MCF 10A (cell line): ENCODE results near the gene TXNL4A. TPM values are rescaled to one million over a fixed set of nuclear protein-coding genes. Genes with fewer than 3 reads are reported as not detected.

Source experiments
- BruUV-seq: library from RNA; stranded (reverse); fragments of 400-500 nt; replicated peaks from 2 replicates; lab custom pipeline; 2021; lab: Mats Ljungman, UMichigan
- CTCF ChIA-PET: fragments of 300-600 bp; sonication (Branson Sonifier 250); formaldehyde crosslinking; extraction: SDS; loops from one replicate; lab custom pipeline; 2021; ENCODE audit warnings: antibody characterized with exemption, inconsistent platforms; lab: Yijun Ruan, JAX
- POLR2A ChIA-PET: fragments of 300-600, 350-650 bp; sonication (Branson Sonifier 250); formaldehyde crosslinking; extraction: SDS; loops from one replicate; lab custom pipeline; 2020; ENCODE audit warnings: antibody characterized with exemption, inconsistent platforms; lab: Yijun Ruan, JAX
- DNase-seq: peaks from one replicate; pipeline ENCODE4 v3.0.0-alpha.2; 2018; ENCODE audit not compliant: unreplicated experiment
- H3K27ac Mint-ChIP-seq: one replicate; pipeline ENCODE4 v1.8.0; 2022; ENCODE audit warnings: mild to moderate bottlenecking, low read depth, mixed read lengths; ENCODE audit not compliant: unreplicated experiment
- H3K27me3 Mint-ChIP-seq: one replicate; pipeline ENCODE4 v1.8.0; 2022; ENCODE audit warnings: mixed read lengths; ENCODE audit not compliant: insufficient read depth, unreplicated experiment
- H3K36me3 Mint-ChIP-seq: one replicate; pipeline ENCODE4 v1.8.0; 2022; ENCODE audit warnings: mild to moderate bottlenecking, moderate library complexity, mixed read lengths; ENCODE audit not compliant: insufficient read depth, unreplicated experiment
- H3K4me1 Mint-ChIP-seq: one replicate; pipeline ENCODE4 v1.8.0; 2022; ENCODE audit warnings: mixed read lengths; ENCODE audit not compliant: insufficient read depth, unreplicated experiment
- H3K4me3 Mint-ChIP-seq: one replicate; pipeline ENCODE4 v1.8.0; 2022; ENCODE audit warnings: mild to moderate bottlenecking, moderate library complexity, mixed read lengths; ENCODE audit not compliant: unreplicated experiment
- H3K9me3 Mint-ChIP-seq: one replicate; pipeline ENCODE4 v1.8.0; 2022; ENCODE audit warnings: mixed read lengths; ENCODE audit not compliant: unreplicated experiment
- intact Hi-C: fragments of 100-400 bp; cut with micrococcal nuclease; formaldehyde crosslinking; loops from 2 replicates; pipeline ENCODE4 v1.14.1; 2022
- total RNA-seq: library from RNA; stranded (reverse); gene quantifications from 2 replicates; pipeline ENCODE4 v1.2.3, GENCODE V29; 2022
- TF ChIP-seq, protein P1 (sequence below): fragments of 200-600 bp; IDR thresholded peaks from one replicate; pipeline ENCODE4 v1.8.0; 2022; ENCODE audit warnings: antibody characterized with exemption, mild to moderate bottlenecking; ENCODE audit not compliant: unreplicated experiment

Gene TXNL4A
- total RNA-seq, 1 experiment from 2014 or later = 207 TPM

DNA sequence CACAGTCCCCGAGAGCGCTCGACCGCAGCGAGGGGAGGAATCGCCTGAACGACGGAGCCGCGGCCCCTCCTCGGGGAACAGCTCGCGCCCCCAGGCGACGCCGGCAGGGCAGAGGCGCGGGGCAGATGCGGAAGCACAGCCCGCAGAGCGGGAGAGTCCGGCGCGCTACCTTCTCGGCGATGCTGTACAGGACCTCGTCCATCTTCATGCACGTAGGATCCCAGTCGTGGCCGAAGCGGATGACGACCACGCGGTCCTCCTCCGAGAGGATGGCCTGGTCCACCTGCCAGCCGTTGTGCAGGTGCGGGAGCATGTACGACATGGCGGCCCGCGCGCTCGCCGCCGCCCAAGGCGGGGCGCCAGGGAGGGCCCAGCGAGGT lies 302 bp downstream of the TXNL4A start:
- peak; percentile 49 for DNase-seq
- Mint-ChIP-seq H3K36me3 (peaks cover 39% of the 10 kb centered on the region), H3K4me1 (peaks cover 8% of the 10 kb centered on the region), H3K27me3 (no peaks in the 10 kb centered on the region), H3K4me3 (peak overlapping the region; percentile 86), H3K27ac (peak overlapping the region; percentile 90), H3K9me3 (no peaks in the 10 kb centered on the region)
- ChIA-PET CTCF (interaction anchor here (0.7 to 1.1 kb wide), 2 partner anchors 21 to 44 kb away, joined by 3 to 4 read pairs; no protein-coding TSS in a partner anchor), POLR2A (interaction anchor here (0.6 to 7.3 kb wide), 15 partner anchors 12 to 309 kb away, joined by 3 to 113 read pairs (median 7); partner anchors contain the start of genes HSBP1L1, RBFA and SLC66A2)
- TF ChIP-seq, protein P1, sequence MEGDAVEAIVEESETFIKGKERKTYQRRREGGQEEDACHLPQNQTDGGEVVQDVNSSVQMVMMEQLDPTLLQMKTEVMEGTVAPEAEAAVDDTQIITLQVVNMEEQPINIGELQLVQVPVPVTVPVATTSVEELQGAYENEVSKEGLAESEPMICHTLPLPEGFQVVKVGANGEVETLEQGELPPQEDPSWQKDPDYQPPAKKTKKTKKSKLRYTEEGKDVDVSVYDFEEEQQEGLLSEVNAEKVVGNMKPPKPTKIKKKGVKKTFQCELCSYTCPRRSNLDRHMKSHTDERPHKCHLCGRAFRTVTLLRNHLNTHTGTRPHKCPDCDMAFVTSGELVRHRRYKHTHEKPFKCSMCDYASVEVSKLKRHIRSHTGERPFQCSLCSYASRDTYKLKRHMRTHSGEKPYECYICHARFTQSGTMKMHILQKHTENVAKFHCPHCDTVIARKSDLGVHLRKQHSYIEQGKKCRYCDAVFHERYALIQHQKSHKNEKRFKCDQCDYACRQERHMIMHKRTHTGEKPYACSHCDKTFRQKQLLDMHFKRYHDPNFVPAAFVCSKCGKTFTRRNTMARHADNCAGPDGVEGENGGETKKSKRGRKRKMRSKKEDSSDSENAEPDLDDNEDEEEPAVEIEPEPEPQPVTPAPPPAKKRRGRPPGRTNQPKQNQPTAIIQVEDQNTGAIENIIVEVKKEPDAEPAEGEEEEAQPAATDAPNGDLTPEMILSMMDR = no peak
- intact Hi-C loops = loop anchor here (1.0 to 5.0 kb wide), 4 partner anchors 23 to 159 kb away; partner anchors contain the start of gene HSBP1L1
- no TSS peak for BruUV-seq

DNA sequence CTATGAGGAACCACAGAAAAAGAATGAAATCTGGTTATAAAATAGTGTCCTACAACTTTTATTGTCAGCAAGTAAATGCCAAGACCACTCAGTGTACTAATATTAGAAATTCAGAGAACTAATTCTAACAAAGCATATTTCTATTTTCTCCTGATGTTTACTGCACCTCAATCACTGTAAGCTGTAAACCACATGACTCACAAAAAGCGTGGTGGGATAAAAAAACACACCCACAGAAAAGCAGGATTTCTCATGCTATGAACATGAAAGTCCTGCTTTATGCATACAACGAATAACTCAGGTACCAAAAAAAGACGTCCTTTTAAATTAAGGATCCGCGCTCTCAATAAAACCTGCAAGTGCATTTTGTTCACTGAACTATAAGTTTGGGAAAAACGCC lies 797 bp downstream of the TXNL4A start:
- intact Hi-C loops = loop anchor here (5.0 kb wide), 1 partner anchor 160 kb away; no protein-coding TSS in a partner anchor
- Mint-ChIP-seq H3K4me3 (peak overlapping the region; percentile 86), H3K9me3 (no peaks in the 10 kb centered on the region), H3K4me1 (peaks cover 9% of the 10 kb centered on the region), H3K36me3 (peaks cover 42% of the 10 kb centered on the region), H3K27me3 (no peaks in the 10 kb centered on the region), H3K27ac (peak overlapping the region; percentile 90)
- TF ChIP-seq, protein P1 = no peak
- BruUV-seq = TSS peak; percentile 45
- ChIA-PET CTCF (interaction anchor here (0.7 to 1.1 kb wide), 3 partner anchors 21 to 49 kb away, joined by 3 to 4 read pairs (median 4); no protein-coding TSS in a partner anchor), POLR2A (interaction anchor here (0.6 to 7.3 kb wide), 14 partner anchors 11 to 307 kb away, joined by 3 to 113 read pairs (median 7); partner anchors contain the start of genes ADNP2, HSBP1L1, RBFA and SLC66A2)
- DNase-seq = peak; percentile 17

DNA sequence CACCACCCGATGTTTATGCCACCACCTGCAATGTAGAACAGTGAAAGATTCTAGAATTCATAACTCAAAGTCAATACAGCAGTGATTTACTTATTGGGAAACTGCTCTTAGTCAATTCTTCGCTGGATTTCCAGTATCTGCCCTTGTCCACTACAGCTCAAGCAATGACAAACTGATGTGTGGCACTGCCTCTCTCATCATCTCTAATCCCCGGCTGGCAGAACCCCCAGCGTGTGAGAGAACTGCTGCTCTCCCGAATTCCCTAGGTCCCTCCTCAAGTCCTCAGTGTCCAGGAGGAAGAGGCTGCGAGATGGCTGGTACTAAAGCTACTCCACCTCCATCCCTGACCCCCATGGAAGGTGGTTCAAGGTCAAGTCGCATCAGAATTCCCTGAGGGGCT lies 1.6 kb downstream of the TXNL4A start:
- ChIA-PET POLR2A (interaction anchor here (0.7 to 7.3 kb wide), 12 partner anchors 10 to 306 kb away, joined by 3 to 113 read pairs (median 7); partner anchors contain the start of genes ADNP2, HSBP1L1, RBFA and SLC66A2), CTCF (interaction anchor here (0.7 to 1.1 kb wide), 6 partner anchors 10 to 307 kb away, joined by 3 to 4 read pairs (median 4); no protein-coding TSS in a partner anchor)
- TF ChIP-seq, protein P1 = no peak
- peak overlapping the region; percentile 90 for H3K27ac Mint-ChIP-seq
- H3K9me3 Mint-ChIP-seq = no peaks in the 10 kb centered on the region
- no TSS peak for BruUV-seq
- peak overlapping the region; percentile 86 for H3K4me3 Mint-ChIP-seq
- intact Hi-C loops = loop anchor here (5.0 kb wide), 1 partner anchor 161 kb away; no protein-coding TSS in a partner anchor
- peaks cover 12% of the 10 kb centered on the region for H3K4me1 Mint-ChIP-seq
- DNase-seq = peak; percentile 9
- no peaks in the 10 kb centered on the region for H3K27me3 Mint-ChIP-seq
- peaks cover 42% of the 10 kb centered on the region for H3K36me3 Mint-ChIP-seq

DNA sequence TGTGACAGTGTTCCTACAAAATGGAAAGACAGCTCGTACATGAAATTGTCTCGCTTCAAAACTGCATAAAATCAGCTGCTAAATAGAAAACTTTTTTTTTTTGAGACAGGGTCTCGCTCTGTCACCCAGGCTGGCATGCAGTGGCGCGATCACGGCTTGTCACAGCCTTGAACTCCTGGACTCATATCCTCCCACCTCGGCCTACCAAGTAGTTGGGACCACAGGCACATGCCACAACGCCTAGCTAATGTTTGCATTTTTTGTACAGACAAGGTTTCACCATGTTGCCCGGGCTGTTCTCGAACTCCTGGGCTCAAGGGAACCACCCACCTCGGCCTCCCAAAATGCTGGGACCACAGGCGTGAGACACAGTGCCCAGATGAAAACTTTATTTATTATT lies 3.2 kb downstream of the TXNL4A start:
- H3K4me1 Mint-ChIP-seq = peaks cover 12% of the 10 kb centered on the region
- H3K27me3 Mint-ChIP-seq = no peaks in the 10 kb centered on the region
- H3K4me3 Mint-ChIP-seq = no peak overlapping the region
- DNase-seq = no peak
- ChIA-PET CTCF (interaction anchor here (0.6 to 0.7 kb wide), 4 partner anchors 12 to 182 kb away, joined by 3 to 4 read pairs (median 4); no protein-coding TSS in a partner anchor), POLR2A (interaction anchor here (0.6 to 7.3 kb wide), 7 partner anchors 18 to 307 kb away, joined by 3 to 113 read pairs (median 8); partner anchors contain the start of genes ADNP2, HSBP1L1 and RBFA)
- intact Hi-C loops = loop anchor here (5.0 kb wide), 1 partner anchor 162 kb away; no protein-coding TSS in a partner anchor
- no peak overlapping the region for H3K27ac Mint-ChIP-seq
- TF ChIP-seq, protein P1 = no peak
- peaks cover 42% of the 10 kb centered on the region for H3K36me3 Mint-ChIP-seq
- BruUV-seq = no TSS peak
- no peaks in the 10 kb centered on the region for H3K9me3 Mint-ChIP-seq
